HG03095 (cell line): Measurements from ENCODE around the gene PCDHA3.
"Not testable (repeated sequence)": the region's sequence is repeated elsewhere in the genome, so short reads cannot be mapped to it uniquely, and the experiment has no call there.

ENCODE experiments used
- ATAC-seq: cut with Tn5 transposase; IDR thresholded peaks from one replicate; pipeline ENCODE4 v1.9.1; 2021; ENCODE audit warnings: moderate library complexity; ENCODE audit not compliant: unreplicated experiment

The PCDHA3 gene

DNA sequence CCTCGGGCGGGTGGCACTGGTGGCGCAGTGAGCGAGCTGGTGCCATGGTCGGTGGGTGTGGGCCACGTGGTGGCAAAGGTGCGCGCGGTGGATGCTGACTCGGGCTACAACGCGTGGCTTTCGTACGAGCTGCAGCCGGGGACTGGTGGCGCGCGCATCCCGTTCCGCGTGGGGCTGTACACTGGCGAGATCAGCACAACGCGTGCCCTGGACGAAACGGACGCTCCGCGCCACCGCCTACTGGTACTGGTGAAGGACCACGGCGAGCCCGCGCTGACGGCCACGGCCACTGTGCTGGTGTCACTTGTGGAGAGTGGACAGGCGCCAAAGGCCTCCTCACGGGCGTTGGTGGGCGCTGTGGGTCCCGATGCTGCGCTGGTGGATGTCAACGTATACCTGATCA, 8.0 kb downstream of the PCDHA3 start:
- ATAC-seq, result no peak

DNA sequence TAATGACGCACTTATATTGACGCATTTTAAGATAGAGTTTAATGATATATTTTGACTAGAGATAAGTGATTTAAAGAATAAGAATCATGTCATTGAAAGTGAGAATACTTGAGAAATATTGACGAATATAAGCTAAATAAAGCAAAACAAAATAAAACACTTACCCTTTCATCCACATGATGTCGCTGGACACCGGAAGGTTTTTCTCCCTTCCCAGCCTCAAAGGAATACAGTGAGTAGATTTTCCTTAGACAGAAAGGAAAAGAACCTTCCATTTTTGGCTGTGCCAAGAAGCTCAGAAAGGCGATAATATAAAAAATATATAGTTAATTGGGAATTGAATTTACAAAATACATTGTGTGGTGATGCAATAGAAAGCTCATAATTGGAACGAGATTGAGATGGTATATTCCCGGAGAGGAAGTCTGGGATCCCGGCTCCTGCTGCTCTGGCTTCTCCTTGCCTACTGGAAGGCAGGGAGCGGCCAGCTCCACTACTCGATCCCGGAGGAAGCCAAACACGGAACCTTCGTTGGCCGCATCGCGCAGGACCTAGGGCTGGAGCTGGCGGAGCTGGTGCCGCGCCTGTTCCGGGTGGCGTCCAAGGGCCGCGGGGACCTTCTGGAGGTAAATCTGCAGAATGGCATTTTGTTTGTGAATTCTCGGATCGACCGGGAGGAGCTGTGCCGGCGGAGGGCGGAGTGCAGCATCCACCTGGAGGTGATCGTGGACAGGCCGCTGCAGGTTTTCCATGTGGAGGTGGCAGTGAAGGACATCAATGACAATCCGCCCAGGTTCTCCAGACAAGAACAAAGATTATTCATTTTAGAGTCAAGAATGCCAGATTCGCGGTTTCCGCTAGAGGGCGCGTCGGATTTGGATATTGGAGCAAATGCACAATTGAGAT, 20.8 kb downstream of the PCDHA3 start, which contains the start of gene PCDHA5:
Gene PCDHA5, plus strand, starts transcription at position 239 of the 906 bp plus-strand sequence.
- ATAC-seq, result no peak

DNA sequence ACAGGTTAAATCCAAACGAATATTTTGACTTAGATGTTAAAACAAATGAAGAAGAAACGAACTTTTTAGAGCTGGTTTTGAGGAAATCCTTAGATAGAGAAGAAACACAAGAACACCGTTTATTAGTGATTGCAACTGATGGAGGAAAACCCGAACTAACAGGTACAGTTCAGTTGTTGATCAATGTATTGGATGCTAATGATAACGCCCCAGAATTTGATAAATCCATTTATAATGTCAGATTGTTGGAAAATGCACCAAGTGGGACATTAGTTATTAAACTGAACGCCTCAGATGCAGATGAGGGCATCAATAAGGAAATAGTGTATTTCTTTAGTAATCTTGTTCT, 21.4 kb downstream of the PCDHA3 start:
- ATAC-seq, result no peak

DNA sequence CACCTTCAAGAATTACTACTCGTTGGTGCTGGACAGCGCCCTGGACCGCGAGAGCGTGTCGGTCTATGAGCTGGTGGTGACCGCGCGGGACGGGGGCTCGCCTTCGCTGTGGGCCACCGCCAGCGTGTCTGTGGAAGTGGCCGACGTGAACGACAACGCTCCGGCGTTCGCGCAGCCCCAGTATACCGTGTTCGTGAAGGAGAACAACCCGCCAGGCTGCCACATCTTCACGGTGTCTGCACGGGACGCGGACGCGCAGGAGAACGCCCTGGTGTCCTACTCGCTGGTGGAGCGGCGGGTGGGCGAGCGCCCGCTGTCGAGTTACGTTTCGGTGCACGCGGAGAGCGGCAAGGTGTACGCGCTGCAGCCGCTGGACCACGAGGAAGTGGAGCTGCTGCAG, 22.1 kb downstream of the PCDHA3 start:
- not testable (repeated sequence) for ATAC-seq

DNA sequence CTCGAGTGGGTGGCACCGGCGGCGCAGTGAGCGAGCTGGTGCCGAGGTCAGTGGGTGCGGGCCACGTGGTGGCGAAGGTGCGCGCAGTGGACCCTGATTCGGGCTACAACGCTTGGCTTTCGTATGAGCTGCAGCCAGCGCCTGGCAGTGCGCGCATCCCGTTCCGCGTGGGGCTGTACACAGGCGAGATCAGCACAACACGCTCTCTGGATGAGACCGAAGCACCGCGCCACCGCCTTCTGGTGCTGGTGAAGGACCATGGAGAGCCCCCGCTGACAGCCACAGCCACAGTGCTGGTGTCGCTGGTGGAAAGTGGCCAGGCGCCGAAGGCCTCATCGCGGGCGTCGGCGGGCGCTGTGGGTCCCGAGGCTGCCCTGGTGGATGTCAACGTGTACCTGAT, 22.6 kb downstream of the PCDHA3 start:
- no peak for ATAC-seq

DNA sequence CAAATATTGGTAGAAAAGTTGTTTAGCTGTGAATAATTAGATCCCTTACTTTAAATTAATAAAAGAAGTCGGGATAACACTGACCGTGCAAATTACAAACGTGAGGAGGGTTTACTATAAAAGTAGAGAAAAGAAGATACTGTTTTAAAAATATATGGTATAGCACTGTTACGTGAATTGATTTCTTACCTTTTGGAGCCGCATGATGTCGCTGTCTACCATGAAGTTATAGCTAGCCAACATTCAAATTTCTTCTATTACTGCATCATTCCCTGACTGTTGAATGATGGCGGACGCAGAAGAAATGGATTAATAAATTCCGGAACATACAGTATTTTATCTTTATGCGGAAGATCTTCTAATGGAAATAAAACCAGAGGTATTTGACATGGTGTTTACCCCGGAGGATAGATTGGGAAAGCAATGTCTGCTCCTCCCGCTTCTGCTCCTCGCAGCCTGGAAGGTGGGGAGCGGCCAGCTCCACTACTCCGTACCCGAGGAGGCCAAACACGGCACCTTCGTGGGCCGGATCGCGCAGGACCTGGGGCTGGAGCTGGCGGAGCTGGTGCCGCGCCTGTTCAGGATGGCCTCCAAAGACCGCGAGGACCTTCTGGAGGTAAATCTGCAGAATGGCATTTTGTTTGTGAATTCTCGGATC, 27.0 kb downstream of the PCDHA3 start, which contains the start of gene PCDHA6:
Gene PCDHA6, plus strand, starts transcription at position 257 of the 658 bp plus-strand sequence. Its CDS starts 132 bp downstream, at position 389.
- ATAC-seq, result no peak

DNA sequence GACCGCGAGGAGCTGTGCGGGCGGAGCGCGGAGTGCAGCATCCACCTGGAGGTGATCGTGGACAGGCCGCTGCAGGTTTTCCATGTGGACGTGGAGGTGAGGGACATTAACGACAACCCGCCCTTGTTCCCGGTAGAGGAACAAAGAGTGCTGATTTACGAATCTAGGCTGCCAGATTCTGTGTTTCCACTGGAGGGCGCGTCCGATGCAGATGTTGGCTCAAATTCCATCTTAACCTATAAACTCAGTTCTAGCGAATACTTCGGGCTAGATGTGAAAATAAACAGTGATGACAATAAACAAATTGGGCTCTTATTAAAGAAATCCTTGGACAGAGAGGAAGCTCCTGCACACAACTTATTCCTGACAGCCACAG, 27.5 kb downstream of the PCDHA3 start:
- no peak for ATAC-seq

DNA sequence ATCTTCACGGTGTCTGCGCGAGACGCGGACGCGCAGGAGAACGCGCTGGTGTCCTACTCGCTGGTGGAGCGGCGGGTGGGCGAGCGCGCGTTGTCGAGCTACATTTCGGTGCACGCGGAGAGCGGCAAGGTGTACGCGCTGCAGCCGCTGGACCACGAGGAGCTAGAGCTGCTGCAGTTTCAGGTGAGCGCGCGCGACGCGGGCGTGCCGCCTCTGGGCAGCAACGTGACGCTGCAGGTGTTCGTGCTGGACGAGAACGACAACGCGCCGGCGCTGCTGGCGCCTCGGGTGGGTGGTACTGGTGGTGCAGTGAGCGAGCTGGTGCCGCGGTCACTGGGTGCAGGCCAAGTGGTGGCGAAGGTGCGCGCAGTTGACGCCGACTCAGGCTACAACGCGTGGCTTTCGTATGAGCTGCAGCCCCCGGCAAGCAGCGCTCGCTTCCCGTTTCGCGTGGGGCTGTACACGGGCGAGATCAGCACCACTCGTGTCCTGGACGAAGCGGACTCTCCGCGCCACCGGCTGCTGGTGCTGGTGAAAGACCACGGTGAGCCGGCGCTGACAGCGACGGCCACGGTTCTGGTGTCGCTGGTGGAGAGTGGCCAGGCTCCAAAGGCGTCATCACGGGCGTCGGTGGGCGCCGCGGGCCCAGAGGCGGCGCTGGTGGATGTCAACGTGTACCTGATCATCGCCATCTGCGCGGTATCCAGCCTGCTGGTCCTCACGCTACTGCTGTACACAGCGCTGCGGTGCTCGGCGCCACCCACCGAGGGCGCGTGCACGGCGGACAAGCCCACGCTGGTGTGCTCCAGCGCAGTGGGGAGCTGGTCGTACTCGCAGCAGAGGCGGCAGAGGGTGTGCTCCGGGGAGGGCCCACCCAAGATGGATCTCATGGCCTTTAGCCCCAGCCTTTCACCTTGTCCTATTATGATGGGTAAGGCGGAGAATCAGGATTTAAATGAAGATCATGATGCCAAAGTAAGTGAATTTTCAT, 28.9 kb downstream of the PCDHA3 start:
- not testable (repeated sequence) for ATAC-seq

DNA sequence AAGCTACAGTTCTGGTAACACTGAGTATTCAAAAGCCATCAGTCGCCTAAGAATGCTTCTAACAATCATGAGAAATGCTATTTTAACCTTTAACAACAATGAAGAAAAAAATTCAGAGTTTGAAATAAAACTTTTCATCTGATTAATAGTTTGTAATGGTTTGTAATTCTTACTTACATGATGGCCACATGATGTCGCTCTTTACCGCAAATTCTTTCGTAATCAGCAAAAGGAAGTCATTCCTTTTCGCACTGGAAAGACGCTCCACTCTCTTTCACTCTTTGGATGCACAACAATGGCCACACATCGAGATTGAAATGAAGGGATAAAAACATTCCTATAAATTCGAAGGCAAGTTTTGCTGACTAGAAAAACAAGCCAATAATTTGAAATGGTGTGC, 33.1 kb downstream of the PCDHA3 start, which contains the start of gene PCDHA7:
Gene PCDHA7, plus strand, starts transcription at position 277 of the 400 bp plus-strand sequence. Its CDS starts 115 bp downstream, at position 392.
- no peak for ATAC-seq

DNA sequence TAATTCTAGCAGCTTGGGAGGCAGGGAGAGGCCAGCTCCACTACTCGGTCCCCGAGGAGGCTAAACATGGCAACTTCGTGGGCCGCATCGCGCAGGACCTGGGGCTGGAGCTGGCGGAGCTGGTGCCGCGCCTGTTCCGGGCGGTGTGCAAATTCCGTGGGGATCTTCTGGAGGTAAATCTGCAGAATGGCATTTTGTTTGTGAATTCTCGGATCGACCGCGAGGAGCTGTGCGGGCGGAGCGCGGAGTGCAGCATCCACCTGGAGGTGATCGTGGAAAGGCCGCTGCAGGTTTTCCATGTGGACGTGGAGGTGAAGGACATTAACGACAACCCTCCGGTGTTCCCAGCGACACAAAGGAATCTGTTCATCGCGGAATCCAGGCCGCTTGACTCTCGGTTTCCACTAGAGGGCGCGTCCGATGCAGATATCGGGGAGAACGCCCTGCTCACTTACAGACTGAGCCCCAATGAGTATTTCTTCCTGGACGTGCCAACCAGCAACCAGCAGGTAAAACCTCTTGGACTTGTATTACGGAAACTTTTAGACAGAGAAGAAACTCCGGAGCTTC, 33.7 kb downstream of the PCDHA3 start:
- ATAC-seq, result not testable (repeated sequence)

DNA sequence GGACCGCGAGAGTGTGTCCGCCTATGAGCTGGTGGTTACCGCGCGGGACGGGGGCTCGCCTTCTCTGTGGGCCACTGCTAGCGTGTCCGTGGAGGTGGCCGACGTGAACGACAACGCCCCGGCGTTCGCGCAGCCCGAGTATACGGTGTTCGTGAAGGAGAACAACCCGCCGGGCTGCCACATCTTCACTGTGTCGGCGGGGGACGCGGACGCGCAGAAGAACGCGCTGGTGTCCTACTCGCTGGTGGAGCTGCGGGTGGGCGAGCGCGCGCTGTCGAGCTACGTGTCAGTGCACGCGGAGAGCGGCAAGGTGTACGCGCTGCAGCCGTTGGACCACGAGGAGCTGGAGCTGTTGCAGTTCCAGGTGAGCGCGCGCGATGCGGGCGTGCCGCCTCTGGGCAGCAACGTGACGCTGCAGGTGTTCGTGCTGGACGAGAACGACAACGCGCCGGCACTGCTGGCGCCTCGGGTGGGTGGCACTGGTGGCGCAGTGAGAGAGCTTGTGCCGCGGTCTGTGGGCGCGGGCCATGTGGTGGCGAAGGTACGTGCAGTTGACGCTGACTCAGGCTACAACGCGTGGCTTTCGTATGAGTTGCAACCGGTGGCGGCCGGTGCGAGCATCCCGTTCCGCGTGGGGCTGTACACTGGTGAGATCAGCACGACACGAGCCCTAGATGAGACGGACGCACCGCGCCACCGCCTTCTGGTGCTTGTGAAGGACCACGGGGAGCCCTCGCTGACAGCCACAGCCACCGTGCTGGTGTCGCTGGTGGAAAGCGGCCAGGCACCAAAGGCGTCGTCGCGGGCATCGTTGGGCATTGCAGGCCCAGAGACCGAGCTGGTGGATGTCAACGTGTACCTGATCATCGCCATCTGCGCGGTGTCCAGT, 35.0 kb downstream of the PCDHA3 start:
- no peak for ATAC-seq

DNA sequence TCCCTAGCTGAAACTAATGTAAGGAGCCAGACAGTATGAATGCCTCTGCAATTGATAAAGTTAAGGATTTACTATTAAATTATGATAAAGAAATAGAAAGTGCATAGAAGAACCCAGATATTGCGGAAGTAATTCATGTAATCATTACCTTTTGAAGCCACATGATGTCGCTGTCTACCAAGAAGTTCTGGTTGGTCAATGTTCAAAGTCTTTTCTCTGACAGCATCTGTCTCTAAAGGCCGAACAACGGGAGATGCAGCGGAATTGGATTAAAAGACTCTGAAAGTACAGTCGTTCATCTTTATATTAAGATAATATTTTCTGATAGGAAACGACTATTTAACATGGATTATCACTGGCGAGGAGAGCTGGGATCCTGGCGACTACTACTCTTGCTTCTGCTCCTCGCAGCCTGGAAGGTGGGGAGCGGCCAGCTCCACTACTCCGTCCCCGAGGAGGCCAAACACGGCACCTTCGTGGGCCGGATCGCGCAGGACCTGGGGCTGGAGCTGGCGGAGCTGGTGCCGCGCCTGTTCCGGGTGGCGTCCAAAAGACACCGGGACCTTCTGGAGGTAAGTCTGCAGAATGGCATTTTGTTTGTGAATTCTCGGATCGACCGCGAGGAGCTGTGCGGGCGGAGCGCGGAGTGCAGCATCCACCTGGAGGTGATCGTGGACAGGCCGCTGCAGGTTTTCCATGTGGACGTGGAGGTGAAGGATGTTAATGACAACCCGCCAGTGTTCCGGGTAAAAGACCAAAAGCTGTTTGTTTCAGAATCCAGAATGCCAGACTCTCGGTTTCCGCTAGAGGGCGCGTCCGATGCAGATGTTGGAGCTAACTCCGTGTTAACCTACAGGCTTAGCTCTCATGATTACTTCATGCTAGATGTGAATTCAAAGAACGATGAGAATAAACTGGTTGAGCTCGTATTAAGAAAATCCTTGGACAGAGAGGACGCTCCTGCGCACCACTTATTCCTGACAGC, 40.4 kb downstream of the PCDHA3 start, which contains the start of gene PCDHA8:
Gene PCDHA8, plus strand, starts transcription at position 210 of the 985 bp plus-strand sequence. Its CDS starts 135 bp downstream, at position 345.
- no peak for ATAC-seq

DNA sequence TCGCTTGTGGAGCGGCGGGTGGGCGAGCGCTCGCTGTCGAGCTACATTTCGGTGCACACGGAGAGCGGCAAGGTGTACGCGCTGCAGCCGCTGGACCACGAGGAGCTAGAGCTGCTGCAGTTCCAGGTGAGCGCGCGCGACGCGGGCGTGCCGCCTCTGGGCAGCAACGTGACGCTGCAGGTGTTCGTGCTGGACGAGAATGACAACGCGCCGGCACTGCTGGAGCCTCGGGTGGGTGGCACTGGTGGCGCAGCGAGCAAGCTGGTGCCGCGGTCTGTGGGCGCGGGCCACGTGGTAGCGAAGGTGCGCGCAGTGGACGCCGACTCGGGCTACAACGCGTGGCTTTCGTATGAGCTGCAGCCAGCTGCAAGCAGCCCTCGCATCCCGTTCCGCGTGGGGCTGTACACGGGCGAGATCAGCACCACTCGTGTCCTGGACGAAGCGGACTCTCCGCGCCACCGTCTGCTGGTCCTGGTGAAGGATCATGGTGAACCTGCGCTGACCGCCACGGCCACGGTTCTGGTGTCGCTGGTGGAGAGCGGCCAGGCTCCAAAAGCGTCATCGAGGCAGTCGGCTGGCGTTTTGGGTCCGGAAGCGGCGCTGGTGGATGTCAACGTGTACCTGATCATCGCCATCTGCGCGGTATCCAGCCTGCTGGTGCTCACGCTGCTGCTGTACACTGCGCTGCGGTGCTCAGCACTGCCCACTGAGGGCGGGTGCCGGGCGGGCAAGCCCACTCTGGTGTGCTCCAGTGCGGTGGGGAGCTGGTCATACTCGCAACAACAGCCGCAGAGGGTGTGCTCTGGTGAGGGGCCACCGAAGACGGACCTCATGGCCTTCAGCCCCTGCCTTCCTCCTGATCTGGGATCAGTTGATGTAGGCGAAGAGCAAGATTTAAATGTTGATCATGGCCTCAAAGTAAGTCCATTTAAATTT, 42.2 kb downstream of the PCDHA3 start:
- ATAC-seq, result no peak

DNA sequence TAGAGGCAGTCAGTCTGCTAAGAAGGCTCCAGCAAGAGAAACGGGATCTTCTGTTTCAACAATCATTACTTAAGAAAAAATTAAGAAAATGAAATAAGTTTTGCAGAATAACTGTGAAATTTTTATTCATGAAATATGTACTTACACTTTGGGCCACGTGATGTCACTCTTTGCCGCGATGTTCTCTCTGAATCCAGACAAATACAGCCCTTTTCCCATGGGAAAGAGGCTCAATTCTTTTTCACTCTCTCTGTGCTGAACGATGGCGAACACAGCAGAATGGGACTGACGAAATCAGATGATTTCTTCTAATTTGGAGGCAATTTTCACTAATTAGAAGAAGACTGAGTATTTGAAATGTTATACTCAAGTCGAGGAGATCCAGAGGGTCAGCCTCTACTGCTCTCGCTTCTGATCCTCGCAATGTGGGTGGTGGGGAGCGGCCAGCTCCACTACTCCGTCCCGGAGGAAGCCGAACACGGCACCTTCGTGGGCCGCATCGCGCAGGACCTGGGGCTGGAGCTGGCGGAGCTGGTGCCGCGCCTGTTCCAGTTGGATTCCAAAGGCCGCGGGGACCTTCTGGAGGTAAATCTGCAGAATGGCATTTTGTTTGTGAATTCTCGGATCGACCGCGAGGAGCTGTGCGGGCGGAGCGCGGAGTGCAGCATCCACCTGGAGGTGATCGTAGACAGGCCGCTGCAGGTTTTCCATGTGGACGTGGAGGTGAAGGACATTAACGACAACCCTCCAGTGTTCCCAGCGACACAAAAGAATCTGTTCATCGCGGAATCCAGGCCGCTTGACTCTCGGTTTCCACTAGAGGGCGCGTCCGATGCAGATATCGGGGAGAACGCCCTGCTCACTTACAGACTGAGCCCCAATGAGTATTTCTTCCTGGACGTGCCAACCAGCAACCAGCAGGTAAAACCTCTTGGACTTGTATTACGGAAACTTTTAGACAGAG, 47.6 kb downstream of the PCDHA3 start, which contains the start of gene PCDHA9:
Gene PCDHA9, plus strand, starts transcription at position 244 of the 964 bp plus-strand sequence. Its CDS starts 114 bp downstream, at position 358.
- not testable (repeated sequence) for ATAC-seq

DNA sequence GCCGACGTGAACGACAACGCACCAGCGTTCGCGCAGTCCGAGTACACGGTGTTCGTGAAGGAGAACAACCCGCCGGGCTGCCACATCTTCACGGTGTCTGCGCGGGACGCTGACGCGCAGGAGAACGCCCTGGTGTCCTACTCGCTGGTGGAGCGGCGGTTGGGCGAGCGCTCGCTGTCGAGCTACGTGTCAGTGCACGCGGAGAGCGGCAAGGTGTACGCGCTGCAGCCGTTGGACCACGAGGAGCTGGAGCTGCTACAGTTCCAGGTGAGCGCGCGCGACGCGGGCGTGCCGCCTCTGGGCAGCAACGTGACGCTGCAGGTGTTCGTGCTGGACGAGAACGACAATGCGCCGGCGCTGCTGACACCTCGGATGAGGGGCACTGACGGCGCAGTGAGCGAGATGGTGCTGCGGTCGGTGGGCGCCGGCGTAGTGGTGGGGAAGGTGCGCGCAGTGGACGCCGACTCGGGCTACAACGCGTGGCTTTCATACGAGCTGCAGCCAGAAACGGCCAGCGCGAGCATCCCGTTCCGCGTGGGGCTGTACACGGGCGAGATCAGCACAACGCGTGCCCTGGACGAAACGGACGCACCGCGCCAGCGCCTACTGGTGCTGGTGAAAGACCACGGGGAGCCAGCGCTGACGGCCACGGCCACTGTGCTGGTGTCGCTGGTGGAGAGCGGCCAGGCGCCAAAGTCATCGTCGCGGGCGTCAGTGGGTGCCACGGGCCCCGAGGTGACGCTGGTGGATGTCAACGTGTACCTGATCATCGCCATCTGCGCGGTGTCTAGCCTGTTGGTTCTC, 49.2 kb downstream of the PCDHA3 start:
- not testable (repeated sequence) for ATAC-seq
